A549 (cell line): ENCODE data around the gene MDC1.

Experiments
- CHD4 ChIP-seq: fragments of 200-600 bp; sonication (generic); IDR thresholded peaks from 2 replicates; pipeline ENCODE4 v1.6.1; 2016; ENCODE audit warnings: antibody characterized with exemption, mild to moderate bottlenecking, borderline replicate concordance
- ESRRA ChIP-seq: fragments of 150-350 bp; IDR thresholded peaks from 2 replicates; pipeline ENCODE4 v1.6.1; 2014; ENCODE audit warnings: mild to moderate bottlenecking, low read length, borderline replicate concordance
- KDM1A ChIP-seq: fragments of 200-600 bp; sonication (generic); IDR thresholded peaks from 2 replicates; pipeline ENCODE4 v1.6.1; 2016; ENCODE audit warnings: low read depth, mild to moderate bottlenecking
- POLR2A ChIP-seq: IDR thresholded peaks from 2 replicates; pipeline ENCODE4 v1.6.1; 2012; ENCODE audit warnings: mild to moderate bottlenecking, low read length
- RNF2 ChIP-seq: fragments of 200-600 bp; sonication (generic); IDR thresholded peaks from 2 replicates; pipeline ENCODE4 v1.6.1; 2016; ENCODE audit warnings: low read depth, mild to moderate bottlenecking, antibody characterized with exemption, moderate library complexity, borderline replicate concordance
- TF ChIP-seq, protein P1 (sequence below): fragments of >200 bp; sonication (Bioruptor Twin); formaldehyde crosslinking; IDR thresholded peaks from 3 replicates; pipeline ENCODE4 v1.5.1; 2016

GRCh38 chr6:30752157-30752927, 35.3 kb upstream of the MDC1 start:
- no peak for TF ChIP-seq CHD4
- TF ChIP-seq ESRRA: no peak
- TF ChIP-seq, protein P1, sequence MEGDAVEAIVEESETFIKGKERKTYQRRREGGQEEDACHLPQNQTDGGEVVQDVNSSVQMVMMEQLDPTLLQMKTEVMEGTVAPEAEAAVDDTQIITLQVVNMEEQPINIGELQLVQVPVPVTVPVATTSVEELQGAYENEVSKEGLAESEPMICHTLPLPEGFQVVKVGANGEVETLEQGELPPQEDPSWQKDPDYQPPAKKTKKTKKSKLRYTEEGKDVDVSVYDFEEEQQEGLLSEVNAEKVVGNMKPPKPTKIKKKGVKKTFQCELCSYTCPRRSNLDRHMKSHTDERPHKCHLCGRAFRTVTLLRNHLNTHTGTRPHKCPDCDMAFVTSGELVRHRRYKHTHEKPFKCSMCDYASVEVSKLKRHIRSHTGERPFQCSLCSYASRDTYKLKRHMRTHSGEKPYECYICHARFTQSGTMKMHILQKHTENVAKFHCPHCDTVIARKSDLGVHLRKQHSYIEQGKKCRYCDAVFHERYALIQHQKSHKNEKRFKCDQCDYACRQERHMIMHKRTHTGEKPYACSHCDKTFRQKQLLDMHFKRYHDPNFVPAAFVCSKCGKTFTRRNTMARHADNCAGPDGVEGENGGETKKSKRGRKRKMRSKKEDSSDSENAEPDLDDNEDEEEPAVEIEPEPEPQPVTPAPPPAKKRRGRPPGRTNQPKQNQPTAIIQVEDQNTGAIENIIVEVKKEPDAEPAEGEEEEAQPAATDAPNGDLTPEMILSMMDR: 0 out of 3 replicates have a peak, but pooled peaks have one; percentile 6
- no peak for TF ChIP-seq RNF2
- no peak for TF ChIP-seq KDM1A
- TF ChIP-seq POLR2A: no peak
